HG02973 (cell line): ENCODE measurements around the gene ALK.

Experiments
- ATAC-seq: cut with Tn5 transposase; IDR thresholded peaks from one replicate; pipeline ENCODE4 v1.9.1; 2021; ENCODE audit warnings: moderate library complexity; ENCODE audit not compliant: unreplicated experiment

ALK gene

DNA sequence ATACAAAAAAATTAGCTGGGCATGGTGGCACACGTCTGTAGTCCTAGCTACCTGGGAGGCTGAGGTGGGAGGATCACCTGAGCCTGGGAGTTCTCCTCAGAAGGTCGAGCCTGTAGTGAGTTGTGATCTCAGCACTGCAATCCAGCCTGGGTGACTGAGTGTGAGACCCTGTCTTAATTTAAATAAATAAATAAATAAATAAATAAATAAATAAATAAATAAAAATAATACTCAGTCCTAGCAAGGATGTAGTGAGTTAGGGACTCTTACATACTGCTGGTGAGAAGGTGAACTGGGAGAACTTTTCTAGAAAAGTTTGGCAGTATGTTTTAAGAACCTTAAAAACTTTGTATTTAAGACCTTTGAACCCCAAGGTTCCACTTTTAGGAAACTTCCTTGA, 576.1 kb downstream of the ALK start:
- no peak for ATAC-seq

DNA sequence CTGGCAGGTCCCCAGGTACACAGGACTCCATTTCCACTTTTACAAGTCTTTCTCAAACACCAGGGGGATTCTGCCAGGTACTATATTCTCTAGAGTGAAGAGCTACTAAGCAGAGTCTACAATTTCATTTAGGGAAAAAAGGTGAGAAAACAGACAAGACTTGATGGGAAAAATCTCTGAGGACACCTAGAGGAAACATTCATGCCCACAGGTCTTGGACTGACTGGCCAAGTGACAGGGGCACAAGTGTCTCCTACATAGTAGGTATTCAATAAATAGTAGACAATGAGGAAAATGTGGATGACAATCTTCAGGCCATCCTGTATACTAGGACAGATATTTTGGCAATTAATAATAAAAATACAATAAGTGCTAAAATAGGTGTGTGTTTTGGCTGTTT, 577.6 kb downstream of the ALK start:
- no peak for ATAC-seq

DNA sequence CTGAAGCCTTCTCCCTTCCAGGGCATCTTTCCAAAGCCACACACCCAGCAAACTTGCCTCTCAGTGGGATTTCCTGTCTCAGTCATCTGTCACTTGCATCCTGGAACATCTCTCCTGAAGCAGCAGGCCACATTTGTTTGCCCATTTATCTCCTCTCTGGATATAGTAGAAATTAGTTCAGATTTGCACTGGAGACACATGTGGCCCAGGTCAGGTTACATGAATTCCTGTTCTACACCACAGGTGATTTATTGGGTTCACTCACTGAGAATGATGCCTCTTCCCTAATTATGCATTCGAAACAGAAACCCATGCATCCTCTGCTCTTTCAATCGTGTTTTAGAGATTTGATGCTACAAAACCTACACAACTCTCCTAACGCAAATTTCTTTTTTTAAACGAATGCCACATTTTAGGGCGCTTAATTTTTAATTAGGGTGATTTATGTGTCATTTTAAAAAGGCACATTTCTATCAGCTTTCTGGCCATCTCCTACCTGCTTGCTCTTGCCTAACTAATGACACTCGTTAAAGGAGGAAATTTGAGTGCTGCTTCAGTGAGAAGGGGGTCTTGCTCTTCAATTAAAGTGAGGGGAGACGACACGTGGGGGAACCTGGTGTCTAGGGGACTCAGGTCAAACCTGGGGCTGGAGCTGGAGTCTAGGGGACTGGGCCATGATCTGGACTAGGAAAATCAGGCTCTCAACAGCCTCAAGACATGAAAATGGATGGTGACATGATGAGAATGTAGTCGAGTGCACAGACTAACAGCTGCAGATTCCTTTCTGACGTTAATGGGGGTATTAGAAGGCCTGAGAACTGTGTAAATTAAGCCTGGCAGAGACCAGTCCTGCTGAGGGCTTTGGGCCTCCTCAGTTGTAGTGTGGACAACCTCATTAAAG, 584.8 kb downstream of the ALK start:
- ATAC-seq: no peak

DNA sequence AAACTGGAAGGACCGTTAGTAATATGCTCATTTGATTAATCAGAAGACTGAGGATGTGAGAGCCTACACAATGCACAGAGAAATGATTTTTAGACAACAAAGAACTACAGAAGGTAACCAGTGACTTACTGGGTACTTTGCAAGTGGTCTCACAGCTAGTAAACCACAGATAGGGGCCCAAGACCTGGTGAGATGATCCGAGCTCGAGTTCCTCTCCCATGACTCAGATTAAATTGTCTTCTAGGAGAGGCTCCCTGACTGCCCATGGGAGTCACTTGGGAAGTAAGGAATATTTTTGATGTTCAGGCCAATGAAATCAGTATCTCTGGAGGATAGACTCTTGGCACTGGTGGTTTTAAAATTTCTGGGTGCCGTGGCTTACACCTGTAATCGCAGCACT, 586.0 kb downstream of the ALK start:
- no peak for ATAC-seq

DNA sequence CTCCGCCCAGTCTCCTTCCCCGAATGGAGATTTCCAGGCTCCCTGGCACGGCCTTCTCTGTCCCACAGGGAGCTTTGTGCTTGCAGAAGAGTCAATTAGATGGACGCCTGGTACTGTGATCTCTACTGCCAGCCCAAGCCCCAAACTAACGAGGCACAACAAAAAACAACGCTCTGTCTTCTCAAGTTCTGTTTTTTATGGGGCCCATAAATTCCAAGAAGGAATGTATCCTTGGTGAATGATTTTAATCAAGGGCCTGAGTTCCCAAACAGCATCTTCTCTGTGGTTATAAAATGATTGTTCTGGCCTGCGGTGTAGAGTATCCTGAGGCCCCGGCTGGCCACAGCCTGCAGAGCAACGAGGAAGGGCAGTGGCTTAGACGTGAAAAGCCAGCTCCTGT, 586.7 kb downstream of the ALK start:
- no peak for ATAC-seq

DNA sequence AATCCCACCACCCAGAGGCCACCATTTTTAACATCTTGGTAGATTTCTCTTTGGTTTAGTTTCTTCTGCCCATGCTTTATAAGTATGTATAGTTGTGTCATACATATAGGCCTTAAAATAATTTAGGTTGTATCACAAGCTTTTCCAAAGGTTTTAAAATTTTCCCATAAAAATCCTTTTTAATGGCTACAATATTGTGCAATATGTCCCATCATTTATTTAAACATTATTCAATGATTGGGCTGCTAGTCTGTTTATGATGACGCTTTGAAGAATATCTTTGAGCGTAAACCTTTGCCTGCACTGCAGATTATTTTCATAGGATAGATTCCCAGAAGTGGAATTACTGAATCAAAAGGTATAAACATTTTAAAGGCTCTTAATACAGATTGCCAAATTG, 588.8 kb downstream of the ALK start:
- no peak for ATAC-seq

DNA sequence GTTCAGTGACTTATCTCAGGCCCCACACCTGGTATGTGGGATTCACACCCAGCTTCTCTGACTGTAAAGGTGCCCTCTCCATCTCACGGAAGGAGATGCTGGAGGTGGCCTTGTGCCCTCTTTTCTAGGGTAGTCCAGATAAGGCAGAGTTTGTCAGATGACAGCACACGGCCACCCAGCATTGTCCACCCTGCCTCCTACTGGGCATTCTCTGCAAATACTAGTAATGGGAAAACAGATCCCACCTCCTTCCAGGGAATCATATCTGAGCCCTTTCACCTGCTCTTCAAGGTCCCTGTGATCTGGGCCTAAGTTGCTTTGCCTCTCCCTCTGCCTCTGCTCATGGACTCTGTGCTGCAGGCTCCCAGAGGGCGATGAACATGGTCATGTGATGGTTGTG, 591.5 kb downstream of the ALK start:
- no peak for ATAC-seq

DNA sequence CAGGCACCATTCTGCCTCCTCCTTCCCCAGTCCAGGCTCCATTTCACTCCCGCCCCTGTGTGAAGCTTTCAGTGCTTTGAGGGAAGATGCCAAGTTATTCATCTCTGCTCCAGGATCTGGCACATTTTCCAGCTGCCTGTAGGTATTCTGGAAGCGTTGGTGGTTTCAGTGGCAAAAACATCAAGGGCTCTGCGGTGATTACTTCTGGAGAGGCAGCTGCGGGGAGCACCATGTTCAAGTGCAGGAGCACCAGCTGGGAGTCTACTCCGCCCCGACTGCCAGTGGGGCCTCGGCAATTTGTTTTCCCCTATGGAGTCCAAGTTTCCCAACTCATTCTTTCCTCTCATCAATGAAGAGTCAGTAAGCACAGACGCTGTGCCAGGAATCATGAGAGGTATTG, 594.5 kb downstream of the ALK start:
- ATAC-seq: no peak

DNA sequence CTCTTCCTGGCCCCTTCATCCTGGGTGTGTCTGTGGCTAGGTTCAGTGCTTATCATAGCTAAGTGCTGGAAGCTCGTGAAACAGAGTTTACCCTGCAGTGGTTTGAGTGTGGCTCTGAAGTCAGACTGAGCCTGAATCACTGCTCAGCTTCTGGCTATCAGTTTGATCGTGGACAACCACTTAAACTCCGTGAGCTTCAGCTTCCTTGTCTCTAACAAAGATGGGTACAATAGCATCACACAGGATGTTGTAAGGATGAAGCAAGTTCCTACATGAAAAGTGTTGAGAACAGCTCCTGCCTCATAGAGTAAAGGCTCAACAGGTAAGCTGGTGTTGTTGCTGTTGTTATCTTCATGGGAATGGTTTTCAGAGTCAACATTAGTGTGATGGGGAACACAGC, 595.8 kb downstream of the ALK start:
- ATAC-seq: no peak

DNA sequence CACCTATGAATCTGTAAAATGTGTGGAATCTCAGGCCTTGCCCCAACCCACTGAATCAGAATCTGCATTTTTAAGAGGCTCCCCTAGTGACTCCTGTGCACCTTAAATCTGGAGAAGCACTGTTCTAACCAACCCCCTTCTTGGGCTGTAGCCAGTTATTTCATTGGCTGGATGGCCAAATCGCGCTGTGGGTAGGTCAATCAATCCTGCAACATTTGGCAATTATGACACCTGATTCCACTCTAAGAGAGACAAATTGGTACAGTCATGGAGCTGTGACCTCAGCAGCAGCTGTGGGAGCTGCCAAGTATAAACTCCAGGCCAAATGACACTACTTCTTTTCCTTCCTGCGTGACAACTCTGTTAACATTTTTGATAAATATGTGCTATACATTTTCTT, 597.4 kb downstream of the ALK start:
- ATAC-seq: no peak

DNA sequence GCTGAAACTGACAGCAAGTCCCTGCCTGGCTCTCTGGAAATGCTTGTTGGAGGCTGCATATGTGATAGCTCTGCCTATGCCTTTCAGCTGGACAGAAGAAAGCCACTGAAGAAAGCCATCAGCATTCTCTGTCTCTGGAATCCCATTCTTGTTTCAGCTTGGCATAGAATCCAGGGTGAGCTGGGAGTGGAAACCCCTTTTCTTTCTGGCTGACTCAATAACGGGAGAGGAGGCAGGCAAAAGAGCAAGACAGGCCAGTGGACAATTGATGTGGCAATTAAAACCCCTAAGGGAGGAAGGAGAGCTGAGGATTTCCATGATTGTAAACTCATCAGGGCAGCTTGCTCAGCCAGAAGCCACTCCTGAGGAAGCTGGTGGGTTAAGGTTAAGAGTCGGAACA, 598.1 kb downstream of the ALK start:
- no peak for ATAC-seq

DNA sequence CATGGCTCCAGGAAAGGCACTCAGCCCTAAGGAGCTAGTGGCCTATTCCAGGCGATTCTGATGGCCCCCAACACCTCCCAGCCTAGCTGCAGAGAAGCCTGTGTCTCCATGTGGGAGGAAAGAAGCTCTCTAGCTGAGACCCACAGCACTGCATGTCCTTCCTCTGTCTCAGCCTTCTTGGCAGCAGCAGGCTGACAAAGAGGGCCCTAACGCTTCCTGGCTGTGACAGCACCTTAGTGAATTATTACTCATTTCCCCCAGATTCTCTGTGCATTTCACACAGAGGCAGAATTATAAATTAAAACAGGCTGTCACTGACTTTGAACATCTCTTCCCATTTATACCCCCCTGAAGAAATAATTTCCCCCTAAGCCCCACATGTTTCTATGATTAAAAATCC, 599.4 kb downstream of the ALK start:
- ATAC-seq: no peak

DNA sequence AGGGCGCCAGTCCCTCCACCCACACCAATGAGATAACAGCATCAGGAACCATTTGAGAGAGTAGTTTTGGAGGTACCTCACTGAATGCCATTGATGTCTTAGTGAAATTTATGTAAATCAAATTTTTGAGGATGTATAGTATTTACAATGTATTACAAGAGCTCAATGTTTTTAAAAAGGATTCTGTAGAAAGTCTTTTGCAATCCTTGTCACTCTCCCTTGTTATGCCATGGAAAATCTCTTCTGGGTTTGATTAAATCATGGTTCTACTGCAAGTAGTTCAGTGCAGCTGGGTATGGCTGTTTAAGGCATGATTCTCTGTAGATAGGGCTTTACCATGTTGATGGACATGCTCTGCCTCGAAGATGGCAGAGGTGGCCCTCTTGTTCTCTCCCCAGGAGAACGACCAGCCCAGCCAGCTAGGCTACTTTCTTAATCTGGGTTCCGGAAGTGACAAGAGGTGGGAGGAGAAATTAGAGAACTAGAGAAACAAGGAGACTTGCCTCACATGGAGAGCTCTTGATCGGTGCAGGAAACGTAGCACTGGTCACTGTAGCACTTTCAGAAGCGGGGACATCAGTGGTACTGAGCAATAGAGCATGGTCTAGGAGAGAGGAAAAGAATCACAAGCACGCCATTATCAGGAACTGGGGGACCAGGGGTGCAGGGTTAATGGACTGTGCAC, 603.4 kb downstream of the ALK start:
- no peak for ATAC-seq

DNA sequence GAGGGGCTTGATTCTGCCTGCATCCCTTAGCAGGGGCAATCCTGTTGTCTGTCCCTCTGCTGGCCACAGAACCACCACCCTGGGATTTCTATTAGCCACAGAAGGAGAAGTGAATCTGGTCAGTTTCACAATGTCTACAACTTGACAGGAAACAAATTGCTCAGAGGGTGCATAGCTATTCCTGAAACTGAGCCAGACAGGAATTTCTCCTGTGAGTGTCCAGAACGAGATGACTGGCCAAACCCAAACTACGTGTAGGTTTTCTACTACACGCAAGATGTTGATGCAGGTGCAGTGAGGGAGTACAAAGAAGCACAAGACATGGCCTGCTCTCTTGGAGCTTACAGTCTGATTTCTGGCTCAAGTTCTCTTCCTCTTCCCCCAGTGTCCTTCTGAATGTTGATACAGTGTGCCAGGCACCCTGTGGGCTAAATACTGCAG, 604.3 kb downstream of the ALK start:
- ATAC-seq: peak; percentile 53

DNA sequence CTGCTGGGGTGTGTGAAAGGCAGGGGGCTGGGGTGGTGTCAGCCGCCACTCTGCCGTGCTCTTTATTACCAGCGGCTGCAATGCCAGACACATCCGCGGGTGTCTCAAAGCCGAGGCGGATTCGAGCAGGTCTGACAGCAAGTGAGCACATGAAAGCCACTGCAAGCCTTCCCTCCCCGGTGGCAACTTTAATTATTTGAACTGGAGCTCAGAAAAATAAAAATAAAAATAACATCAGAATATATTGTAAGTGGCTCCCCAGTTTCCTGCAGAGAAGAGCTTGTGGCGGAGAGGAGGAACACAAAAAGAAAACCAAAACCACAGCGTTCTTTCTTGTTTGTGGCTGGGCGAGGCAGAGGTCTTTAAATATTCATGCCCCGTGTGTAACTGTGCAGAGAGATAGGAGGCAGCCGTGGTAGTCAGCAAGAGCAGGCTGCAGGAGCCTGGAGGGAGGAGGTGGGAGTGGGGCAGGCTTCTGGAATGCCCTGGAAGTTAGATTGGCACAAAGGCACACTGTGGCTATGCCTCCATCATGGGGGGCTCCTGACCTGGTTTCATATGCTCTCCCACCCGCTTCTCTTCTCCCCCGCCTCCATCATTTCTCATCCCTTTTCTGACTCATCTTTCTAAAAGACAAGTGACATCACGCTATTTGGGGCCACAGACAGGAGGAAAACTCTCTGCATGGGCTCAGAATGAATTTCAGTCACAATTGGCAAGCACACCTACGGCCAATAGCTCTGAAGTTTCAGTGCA, 606.4 kb downstream of the ALK start:
- peak; percentile 57 for ATAC-seq

DNA sequence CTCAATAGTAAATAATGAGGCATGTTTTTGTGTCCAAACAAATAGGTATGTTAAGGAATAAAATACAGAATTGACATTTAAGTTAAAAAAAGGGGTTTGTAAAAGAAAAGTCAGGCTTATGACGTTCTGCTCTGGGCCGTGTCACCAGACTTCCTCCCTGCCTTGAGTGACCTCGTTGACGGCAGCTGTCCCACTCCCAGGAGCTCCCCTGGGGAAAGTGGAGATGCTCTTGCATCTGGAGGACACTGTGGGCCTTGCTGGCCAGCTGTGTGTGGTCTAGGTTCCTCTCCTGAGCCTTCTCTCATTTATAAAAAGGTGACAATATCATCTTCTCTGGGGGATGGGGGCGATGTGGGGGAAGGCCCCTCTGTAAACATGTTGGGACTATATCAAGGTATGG, 609.9 kb downstream of the ALK start:
- no peak for ATAC-seq

DNA sequence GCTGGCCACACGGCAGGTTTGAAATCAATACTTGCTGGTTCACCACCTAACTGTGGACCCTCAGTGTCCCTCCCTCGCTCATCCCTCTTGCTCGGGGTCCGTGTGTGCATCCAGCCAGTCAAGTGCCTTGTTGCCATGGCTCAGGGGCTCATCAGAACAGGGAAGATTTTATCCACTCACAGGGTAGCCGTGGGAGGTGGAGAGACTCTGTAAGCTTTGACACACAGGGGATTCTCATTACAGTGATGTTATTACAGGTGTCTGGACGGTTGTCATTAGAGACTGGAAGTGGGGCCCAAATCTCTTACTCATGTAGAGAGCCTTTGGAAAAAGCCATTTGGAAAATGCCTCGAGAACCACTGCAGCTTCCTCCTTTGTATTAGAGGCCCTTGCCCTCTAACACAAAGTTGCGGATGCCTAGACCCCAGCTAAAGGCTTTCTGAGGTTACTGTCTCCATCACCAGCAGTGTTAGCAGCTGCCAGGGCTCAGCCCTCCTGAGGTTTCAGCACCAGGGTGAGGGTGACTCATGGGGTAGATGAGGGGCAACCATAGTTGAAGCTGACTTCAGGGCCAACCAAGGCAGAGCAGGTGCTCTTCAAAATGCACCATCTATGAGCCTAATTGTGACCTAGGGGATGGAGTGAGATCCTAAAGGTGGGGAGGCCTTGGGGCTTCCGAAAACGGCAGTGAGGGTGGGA, 610.6 kb downstream of the ALK start:
- ATAC-seq: no peak

DNA sequence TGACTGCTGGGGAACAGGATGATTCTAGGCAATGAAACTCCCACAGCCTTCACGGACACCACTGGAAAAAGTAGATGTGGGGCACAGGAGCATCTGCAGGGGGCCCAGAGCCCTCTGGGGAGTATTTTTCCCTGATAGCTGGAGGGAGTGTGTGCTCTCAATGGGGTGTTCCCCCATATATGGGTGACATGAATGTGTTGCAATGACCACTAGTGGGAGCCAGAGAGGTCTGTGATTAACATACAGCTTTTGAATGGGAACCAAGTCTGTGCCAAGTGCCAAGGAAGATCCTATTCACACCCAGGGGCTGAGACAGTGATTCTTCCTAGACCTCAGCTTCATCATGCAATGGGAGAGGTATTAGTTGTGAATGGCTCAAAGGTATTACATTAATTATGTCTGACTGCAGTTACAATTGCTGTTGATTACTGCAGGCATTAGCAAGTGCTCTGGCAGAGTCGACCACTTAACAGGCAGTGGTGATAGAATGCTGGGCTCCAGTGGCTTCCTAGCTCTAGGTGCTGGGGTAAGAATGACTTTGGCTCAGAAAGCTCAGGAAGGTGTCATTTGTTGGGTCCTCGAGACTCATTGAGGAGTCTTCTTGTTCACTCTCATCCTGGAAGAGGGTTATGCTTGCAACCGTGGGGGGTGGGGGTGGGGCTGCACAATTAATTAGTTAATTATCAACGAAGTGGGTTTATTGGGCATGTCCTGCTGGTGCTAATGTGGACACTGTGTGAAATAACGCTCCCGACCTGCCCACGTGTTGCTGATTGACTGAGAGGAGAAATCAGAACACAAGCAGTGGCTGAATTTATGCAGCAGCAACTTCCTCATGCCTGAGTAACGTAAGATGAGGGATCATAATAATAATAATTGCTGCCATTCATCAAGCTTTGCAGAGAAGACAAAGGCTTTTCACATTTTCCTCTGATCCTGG, 612.0 kb downstream of the ALK start:
- no peak for ATAC-seq

DNA sequence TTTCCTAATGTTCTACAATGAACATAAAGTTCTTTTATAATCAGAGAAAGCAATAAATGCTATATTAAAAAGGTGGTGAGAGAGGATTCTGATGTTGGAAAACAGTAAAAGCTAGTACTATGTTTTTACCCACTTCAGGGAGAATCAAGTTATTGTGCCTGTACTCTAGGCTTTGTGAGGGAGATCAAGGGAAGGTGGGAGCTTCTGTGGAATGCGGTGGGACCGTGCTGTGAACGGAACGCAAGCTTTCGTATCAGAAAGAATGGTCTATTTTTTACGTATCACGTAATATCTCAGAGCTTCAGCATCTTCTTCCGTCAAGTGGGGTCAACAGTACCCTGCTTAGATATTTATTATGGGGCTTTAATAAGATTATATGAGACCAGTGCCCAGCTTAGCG, 613.0 kb downstream of the ALK start:
- no peak for ATAC-seq

DNA sequence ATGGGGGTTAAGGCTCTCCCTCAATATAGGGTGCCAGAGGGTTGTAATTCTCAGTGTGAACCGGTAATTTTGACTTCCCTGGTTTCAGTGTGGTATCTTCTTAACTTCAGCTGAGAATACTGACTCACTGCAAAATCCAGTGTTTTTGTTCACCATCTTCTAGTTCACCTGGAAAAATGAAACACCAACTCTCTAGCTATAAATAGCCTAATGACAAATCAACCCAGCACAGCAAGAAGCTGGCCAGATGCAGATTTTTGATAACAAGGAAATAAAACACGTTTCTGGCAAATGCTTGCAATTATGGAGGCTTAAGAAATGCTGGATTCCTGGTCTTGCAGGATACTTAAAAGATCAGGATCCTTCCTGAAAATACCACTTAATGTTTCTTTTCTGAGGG, 613.9 kb downstream of the ALK start:
- no peak for ATAC-seq
